GM18499 (cell line): Measurements from ENCODE around the gene LRP11.
"Not testable (repeated sequence)": the region's sequence is repeated elsewhere in the genome, so short reads cannot be mapped to it uniquely, and the experiment has no call there.

Source experiments
- ATAC-seq: cut with Tn5 transposase; IDR thresholded peaks from one replicate; pipeline ENCODE4 v1.9.1; 2021; ENCODE audit warnings: moderate number of reproducible peaks; ENCODE audit not compliant: insufficient read depth, unreplicated experiment

LRP11 gene

GRCh38 chr6:149854532-149854931, 9.6 kb downstream of the LRP11 start:
- ATAC-seq: no peak

GRCh38 chr6:149854017-149854416, 10.1 kb downstream of the LRP11 start:
- not testable (repeated sequence) for ATAC-seq

- ATAC-seq: no peak
Measured at GRCh38 chr6:149852881-149853280, 11.3 kb downstream of the LRP11 start.

- ATAC-seq: no peak
Measured at GRCh38 chr6:149852180-149852579, 12.0 kb downstream of the LRP11 start.

- ATAC-seq: no peak
Measured at GRCh38 chr6:149851461-149852110, 12.6 kb downstream of the LRP11 start.

- not testable (repeated sequence) for ATAC-seq
Measured at GRCh38 chr6:149848343-149848742, 15.8 kb downstream of the LRP11 start.

- ATAC-seq: no peak
Measured at GRCh38 chr6:149847939-149848267, 16.3 kb downstream of the LRP11 start.

GRCh38 chr6:149846321-149846720, 17.8 kb downstream of the LRP11 start:
- no peak for ATAC-seq

GRCh38 chr6:149845549-149845948, 18.6 kb downstream of the LRP11 start:
- ATAC-seq: no peak

- no peak for ATAC-seq
Measured at GRCh38 chr6:149844480-149844879, 19.7 kb downstream of the LRP11 start.

GRCh38 chr6:149844036-149844435, 20.1 kb downstream of the LRP11 start:
- ATAC-seq: not testable (repeated sequence)

- no peak for ATAC-seq
Measured at GRCh38 chr6:149843051-149843633, 21.0 kb downstream of the LRP11 start.

GRCh38 chr6:149842331-149842730, 21.8 kb downstream of the LRP11 start:
- ATAC-seq: no peak

- no peak for ATAC-seq
Measured at GRCh38 chr6:149840345-149841075, 23.6 kb downstream of the LRP11 start.

GRCh38 chr6:149834513-149835481, 29.4 kb downstream of the LRP11 start:
- no peak for ATAC-seq

GRCh38 chr6:149833651-149834050, 30.5 kb downstream of the LRP11 start:
- no peak for ATAC-seq

- no peak for ATAC-seq
Measured at GRCh38 chr6:149831308-149831820, 32.8 kb downstream of the LRP11 start.

- no peak for ATAC-seq
Measured at GRCh38 chr6:149830731-149831307, 33.3 kb downstream of the LRP11 start.

- no peak for ATAC-seq
Measured at GRCh38 chr6:149825292-149825691, 38.9 kb downstream of the LRP11 start.

- ATAC-seq: no peak
Measured at GRCh38 chr6:149823013-149823412, 41.1 kb downstream of the LRP11 start.
